ENCODE measurements around the gene WBP1. TPM values are rescaled to one million over a fixed set of nuclear protein-coding genes. Genes with fewer than 3 reads are reported as not detected.

The WBP1 gene
- total and polyA plus RNA-seq, 2 donors (not counting 3 experiments of a cell fraction or from before 2014, with no cell fraction given), result 50.5 to 209 TPM

- intact Hi-C loops (cut with micrococcal nuclease), result no loop called here
- no peaks in the 10 kb centered on the region for H4K20me1 ChIP-seq (replicated peaks; ENCODE audit: control insufficient read depth, extremely low read depth, insufficient read depth, low read length)
- dilution Hi-C loops (cut with MboI; ENCODE audit: extremely low pct_ligation_motif_present, low sequenced_read_pairs), result no loop called here
- peak overlapping the region; percentile 58 for H3K4me2 ChIP-seq (ENCODE audit: insufficient read depth, low read length)
- peaks cover 2% of the 10 kb centered on the region for H3K79me2 ChIP-seq (ENCODE audit: control insufficient read depth, insufficient read depth, low read length)
- peak overlapping the region; percentile 59 for H2AFZ ChIP-seq (ENCODE audit: low read depth, low read length)
- no peaks in the 10 kb centered on the region for H3K9me1 ChIP-seq (replicated peaks; ENCODE audit: control insufficient read depth, extremely low read depth, insufficient read depth, low read length)
- H3K36me3 ChIP-seq (ENCODE audit: control insufficient read depth in 2 of 2, extremely low read depth in 1 of 2, insufficient read depth in 2 of 2, low read length in 2 of 2), result peaks cover 0 to 4% of the 10 kb centered on the region in 2 experiments
- POLR2A ChIA-PET, result no interaction called here
- FAIRE-seq (no peak), DNase-seq (ENCODE audit: low read depth, low spot score) (peak; percentile 52)
- no peaks in the 10 kb centered on the region for H3K9me3 ChIP-seq (replicated peaks; ENCODE audit: control insufficient read depth, insufficient read depth, low read length)
- peaks cover 0 to 4% of the 10 kb centered on the region in 2 experiments for H3K27me3 ChIP-seq (ENCODE audit: control insufficient read depth in 2 of 2, insufficient read depth in 2 of 2, low read length in 2 of 2)
- H3K4me3 ChIP-seq (replicated peaks in 1 of 3; ENCODE audit: insufficient read depth in 1 of 3, low read depth in 1 of 3, low read length in 3 of 3), result peak overlapping the region in 2 of 3 experiments; percentile 40 to 59
- CTCF ChIA-PET, result interaction anchor here (0.9 to 2.3 kb wide), 3 partner anchors 11 to 24 kb away, joined by 3 to 7 read pairs (median 3); no protein-coding TSS in a partner anchor
- peak overlapping the region; percentile 6 for H3K9ac ChIP-seq (replicated peaks; ENCODE audit: extremely low read depth, insufficient read depth, low read length)
- BruUV-seq (replicated peaks), result no TSS peak
- TF ChIP-seq JUN (IDR thresholded peaks at IDR 0.05; ENCODE audit: borderline replicate concordance, insufficient read depth, insufficient read length, low read depth), result no peak
- TF ChIP-seq POLR2AphosphoS5 (IDR thresholded peaks at IDR 0.05; ENCODE audit: insufficient read depth, low read depth, low read length), result no peak
- no peak for TF ChIP-seq EZH2 (IDR thresholded peaks at IDR 0.05; ENCODE audit: borderline replicate concordance, low read depth, low read length, severe bottlenecking)
- no peak for TF ChIP-seq CTCF (IDR thresholded peaks at IDR 0.05; ENCODE audit: extremely low read depth in 1 of 2, insufficient read depth in 1 of 2, low read depth in 1 of 2, low read length in 2 of 2)
- peaks cover 22% of the 10 kb centered on the region for H3K4me1 ChIP-seq (ENCODE audit: control insufficient read depth, extremely low read depth, insufficient read depth, low read length)
- H3K27ac ChIP-seq (ENCODE audit: insufficient read depth, low read depth, low read length), result no peak overlapping the region
These were observed 1.1 kb upstream of the WBP1 start for GRCh38 chr2:74457129-74457548.

Measured in endothelial cell of umbilical vein (primary cell).